Sigmoid colon (tissue), 4 donors: Measurements from ENCODE around the gene TEKT5.

Experiments
- CTCF ChIP-seq, 4 experiments: fragments of 450-650 bp in 3 of 4; fragments of 200-600 bp in 1 of 4; IDR thresholded peaks; one replicate each; pipeline ENCODE4 v1.5.1; 2016 to 2019; ENCODE audit warnings: antibody characterized with exemption in 4 of 4, mild to moderate bottlenecking in 3 of 4, moderate library complexity in 2 of 4
- EP300 ChIP-seq, 4 donors: sonication (generic); formaldehyde crosslinking; IDR thresholded peaks; one replicate each; pipeline ENCODE4 v1.6.1; 2017; ENCODE audit warnings: antibody characterized with exemption in 4 of 4
- POLR2A ChIP-seq, 2 donors: fragments of 450-650 bp; IDR thresholded peaks; one replicate each; pipeline ENCODE4 v1.6.1; 2016; ENCODE audit warnings: antibody characterized with exemption in 2 of 2, mild to moderate bottlenecking in 2 of 2, moderate library complexity in 2 of 2
- POLR2AphosphoS5 ChIP-seq, 4 donors: sonication (generic); formaldehyde crosslinking; IDR thresholded peaks; one replicate each; pipeline ENCODE4 v1.6.1; 2017; ENCODE audit warnings: antibody characterized with exemption in 4 of 4

DNA sequence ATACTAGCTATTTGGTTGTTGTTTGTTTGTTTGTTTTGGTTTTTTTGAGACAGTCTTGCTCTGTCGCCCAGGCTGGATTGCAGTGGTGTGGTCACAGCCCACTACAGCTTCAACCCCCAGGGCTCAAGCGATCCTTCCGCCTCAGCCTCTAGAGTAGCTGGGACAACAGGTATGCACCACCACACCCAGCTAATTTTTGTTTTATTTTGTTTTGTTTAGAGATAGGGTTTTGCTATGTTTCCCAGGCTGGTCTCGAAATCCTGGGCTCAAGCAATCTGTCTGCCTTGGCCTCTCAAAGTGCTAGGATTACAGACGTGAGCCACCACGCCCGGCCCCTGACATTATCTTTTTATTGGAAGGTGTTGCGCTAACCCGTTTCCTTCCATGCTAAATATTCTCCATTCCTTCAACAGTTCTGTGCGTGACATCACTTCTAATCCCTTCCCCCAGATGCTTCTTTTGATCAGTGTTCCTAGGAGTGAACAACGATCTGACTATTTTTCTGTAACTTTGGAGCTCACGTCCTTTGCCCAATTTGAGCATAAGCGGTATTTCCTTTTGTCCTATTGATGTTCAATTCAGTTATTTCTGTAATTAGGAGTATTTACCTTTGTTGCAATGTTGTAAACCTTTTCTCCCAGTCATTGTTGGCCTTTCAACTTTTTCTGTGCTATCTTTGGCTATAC is 84.1 kb downstream of the TEKT5 start:
- TF ChIP-seq CTCF (IDR thresholded peaks at IDR 0.05) = no peak
- no peak for TF ChIP-seq POLR2AphosphoS5 (IDR thresholded peaks at IDR 0.05)
- TF ChIP-seq EP300 (IDR thresholded peaks at IDR 0.05) = no peak
- TF ChIP-seq POLR2A (IDR thresholded peaks at IDR 0.05) = no peak
